HepG2 (cell line): ENCODE measurements around the gene IL11RA. TPM values are rescaled to one million over a fixed set of nuclear protein-coding genes. Genes with fewer than 3 reads are reported as not detected.
A peak's percentile ranks its signal among the peaks of the same experiment; 100 is the strongest.

Source experiments
- ATF7-NPFF ChIP-seq: sonication (generic); formaldehyde crosslinking; IDR thresholded peaks from 2 replicates; pipeline ENCODE4 v1.8.1; 2023; ENCODE audit warnings: mild to moderate bottlenecking, low read depth, missing genetic modification reagents, moderate library complexity
- FOSL2 ChIP-seq: sonication (generic); formaldehyde crosslinking; IDR thresholded peaks from 2 replicates; pipeline ENCODE4 v1.4.0; 2020; ENCODE audit warnings: missing genetic modification reagents
- HOXA3 ChIP-seq: sonication (generic); formaldehyde crosslinking; IDR thresholded peaks from 2 replicates; pipeline ENCODE4 v1.5.0; 2020; ENCODE audit warnings: missing genetic modification reagents
- SP140L ChIP-seq: sonication (generic); formaldehyde crosslinking; IDR thresholded peaks from 2 replicates; pipeline ENCODE4 v1.4.0; 2020; ENCODE audit warnings: missing genetic modification reagents, borderline replicate concordance
- ZMYM2 ChIP-seq: sonication (generic); formaldehyde crosslinking; IDR thresholded peaks from 2 replicates; pipeline ENCODE4 v1.8.0; 2022; ENCODE audit warnings: mild to moderate bottlenecking, missing genetic modification reagents
- ZNF652 ChIP-seq: IDR thresholded peaks from 2 replicates; pipeline ENCODE4 v1.6.1; 2016; ENCODE audit warnings: low read depth, borderline replicate concordance
- ZNF761 ChIP-seq: sonication (generic); formaldehyde crosslinking; conservative IDR thresholded peaks from 2 replicates; pipeline ENCODE4 v1.4.0; 2020; ENCODE audit warnings: mild to moderate bottlenecking, missing genetic modification reagents
- ZNF766 ChIP-seq: sonication (generic); formaldehyde crosslinking; IDR thresholded peaks from 2 replicates; pipeline ENCODE4 v1.5.0; 2020; ENCODE audit warnings: missing genetic modification reagents, borderline replicate concordance
- ZNF772 ChIP-seq: sonication (generic); formaldehyde crosslinking; IDR thresholded peaks from 2 replicates; pipeline ENCODE4 v1.5.0; 2020; ENCODE audit warnings: mild to moderate bottlenecking, missing genetic modification reagents
- polyA plus RNA-seq, 8 experiments: library from polyadenylated mRNA; depleted of rRNA in 3 of 8; stranded (reverse) in 7 of 8; unstranded in 1 of 8; fragments of >200 nt; fragmentation: Illumina TruSeq in 4 of 8; extraction: Trizol in 4 of 8; gene quantifications; 2 replicates each; pipeline versions ENCODE4 v1.2.1 to v1.2.3, GENCODE V29; 2011 to 2016; ENCODE audit warnings: low read depth in 4 of 8, missing spikeins in 1 of 8, mixed read lengths in 1 of 8; ENCODE audit not compliant: insufficient read depth in 1 of 8
- total RNA-seq, 5 experiments: library from RNA; depleted of rRNA; stranded (reverse); fragments of >200 nt; fragmentation: Illumina TruSeq; extraction: Trizol; gene quantifications; 2 replicates each; pipeline ENCODE4 v1.2.3, GENCODE V29; 2016; ENCODE audit warnings: low read depth in 1 of 5
- TF ChIP-seq, protein P1 (sequence below): sonication (generic); formaldehyde crosslinking; IDR thresholded peaks from 2 replicates; pipeline ENCODE4 v1.4.0; 2020; ENCODE audit warnings: mild to moderate bottlenecking, missing genetic modification reagents, borderline replicate concordance
- TF ChIP-seq, protein P2 (sequence below): sonication (generic); formaldehyde crosslinking; IDR thresholded peaks from 2 replicates; pipeline ENCODE4 v1.5.1; 2020; ENCODE audit warnings: missing genetic modification reagents, mild to moderate bottlenecking, borderline replicate concordance
- TF ChIP-seq, protein P3 (sequence below): sonication (generic); formaldehyde crosslinking; IDR thresholded peaks from 2 replicates; pipeline ENCODE4 v1.4.0; 2020; ENCODE audit warnings: missing genetic modification reagents, borderline replicate concordance
- TF ChIP-seq, protein P4 (sequence below), 2 experiments: fragments of 450-650 bp in 1 of 2; sonication (generic) in 1 of 2; formaldehyde crosslinking; IDR thresholded peaks; 2 replicates each; pipeline versions ENCODE4 v1.5.0 to v1.8.0; 2020 to 2022; ENCODE audit warnings: mild to moderate bottlenecking in 1 of 2, missing genetic modification reagents in 1 of 2

Gene IL11RA
- total and polyA plus RNA-seq, 2 of the 13 experiments (the other 11 are each of a cell fraction or from before 2014, with no cell fraction given), result 2.0 to 4.2 TPM

DNA sequence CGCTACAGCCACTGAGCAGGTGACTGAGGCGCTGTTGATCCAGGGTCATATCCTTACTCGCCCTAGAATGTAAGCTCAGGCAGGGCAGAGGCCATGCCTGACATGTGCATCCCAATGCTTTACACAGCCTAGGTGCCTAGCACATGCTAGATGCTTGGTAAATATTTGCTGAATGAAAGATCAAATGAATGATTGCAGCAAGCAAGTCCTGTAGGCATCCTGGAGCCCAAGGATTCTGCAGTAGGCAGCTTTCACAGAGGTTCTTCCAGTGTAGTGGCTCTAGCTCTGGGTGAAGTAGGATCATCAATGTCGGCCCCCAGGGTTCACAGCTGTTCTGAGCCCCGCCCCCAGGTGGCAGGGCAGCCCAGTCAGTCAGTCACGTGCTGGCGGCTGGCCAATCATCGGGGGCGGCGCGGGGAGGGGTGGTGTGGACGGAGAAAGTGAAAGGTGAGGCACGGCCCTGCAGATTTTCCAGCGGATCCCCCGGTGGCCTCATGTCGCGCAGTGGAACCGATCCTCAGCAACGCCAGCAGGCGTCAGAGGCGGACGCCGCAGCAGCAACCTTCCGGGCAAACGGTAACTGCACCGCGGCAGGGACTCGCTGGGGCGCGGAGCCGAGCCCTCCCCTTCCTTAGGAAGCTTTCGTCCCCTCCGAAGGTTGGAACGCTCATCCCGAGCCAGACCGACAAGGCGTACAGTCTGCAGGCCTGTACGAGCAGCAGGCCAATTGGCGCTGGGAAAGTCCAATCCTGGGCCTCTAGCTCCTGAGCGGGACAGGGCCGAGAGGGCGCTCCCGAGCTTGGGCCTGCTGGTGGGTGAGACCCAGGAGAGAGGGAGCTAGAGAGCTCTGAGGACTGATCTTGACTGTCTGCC lies 5.5 kb upstream of the IL11RA start, which contains the start of gene GALT (continued):
- TF ChIP-seq, protein P1, sequence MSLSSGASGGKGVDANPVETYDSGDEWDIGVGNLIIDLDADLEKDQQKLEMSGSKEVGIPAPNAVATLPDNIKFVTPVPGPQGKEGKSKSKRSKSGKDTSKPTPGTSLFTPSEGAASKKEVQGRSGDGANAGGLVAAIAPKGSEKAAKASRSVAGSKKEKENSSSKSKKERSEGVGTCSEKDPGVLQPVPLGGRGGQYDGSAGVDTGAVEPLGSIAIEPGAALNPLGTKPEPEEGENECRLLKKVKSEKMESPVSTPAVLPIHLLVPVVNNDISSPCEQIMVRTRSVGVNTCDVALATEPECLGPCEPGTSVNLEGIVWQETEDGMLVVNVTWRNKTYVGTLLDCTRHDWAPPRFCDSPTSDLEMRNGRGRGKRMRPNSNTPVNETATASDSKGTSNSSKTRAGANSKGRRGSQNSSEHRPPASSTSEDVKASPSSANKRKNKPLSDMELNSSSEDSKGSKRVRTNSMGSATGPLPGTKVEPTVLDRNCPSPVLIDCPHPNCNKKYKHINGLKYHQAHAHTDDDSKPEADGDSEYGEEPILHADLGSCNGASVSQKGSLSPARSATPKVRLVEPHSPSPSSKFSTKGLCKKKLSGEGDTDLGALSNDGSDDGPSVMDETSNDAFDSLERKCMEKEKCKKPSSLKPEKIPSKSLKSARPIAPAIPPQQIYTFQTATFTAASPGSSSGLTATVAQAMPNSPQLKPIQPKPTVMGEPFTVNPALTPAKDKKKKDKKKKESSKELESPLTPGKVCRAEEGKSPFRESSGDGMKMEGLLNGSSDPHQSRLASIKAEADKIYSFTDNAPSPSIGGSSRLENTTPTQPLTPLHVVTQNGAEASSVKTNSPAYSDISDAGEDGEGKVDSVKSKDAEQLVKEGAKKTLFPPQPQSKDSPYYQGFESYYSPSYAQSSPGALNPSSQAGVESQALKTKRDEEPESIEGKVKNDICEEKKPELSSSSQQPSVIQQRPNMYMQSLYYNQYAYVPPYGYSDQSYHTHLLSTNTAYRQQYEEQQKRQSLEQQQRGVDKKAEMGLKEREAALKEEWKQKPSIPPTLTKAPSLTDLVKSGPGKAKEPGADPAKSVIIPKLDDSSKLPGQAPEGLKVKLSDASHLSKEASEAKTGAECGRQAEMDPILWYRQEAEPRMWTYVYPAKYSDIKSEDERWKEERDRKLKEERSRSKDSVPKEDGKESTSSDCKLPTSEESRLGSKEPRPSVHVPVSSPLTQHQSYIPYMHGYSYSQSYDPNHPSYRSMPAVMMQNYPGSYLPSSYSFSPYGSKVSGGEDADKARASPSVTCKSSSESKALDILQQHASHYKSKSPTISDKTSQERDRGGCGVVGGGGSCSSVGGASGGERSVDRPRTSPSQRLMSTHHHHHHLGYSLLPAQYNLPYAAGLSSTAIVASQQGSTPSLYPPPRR (CRISPR knock-in tag), result 0 out of 2 replicates have a peak, but pooled peaks have one; percentile 26
- peak; percentile 82 for TF ChIP-seq ZNF761 (CRISPR knock-in tag)
- TF ChIP-seq, protein P2, sequence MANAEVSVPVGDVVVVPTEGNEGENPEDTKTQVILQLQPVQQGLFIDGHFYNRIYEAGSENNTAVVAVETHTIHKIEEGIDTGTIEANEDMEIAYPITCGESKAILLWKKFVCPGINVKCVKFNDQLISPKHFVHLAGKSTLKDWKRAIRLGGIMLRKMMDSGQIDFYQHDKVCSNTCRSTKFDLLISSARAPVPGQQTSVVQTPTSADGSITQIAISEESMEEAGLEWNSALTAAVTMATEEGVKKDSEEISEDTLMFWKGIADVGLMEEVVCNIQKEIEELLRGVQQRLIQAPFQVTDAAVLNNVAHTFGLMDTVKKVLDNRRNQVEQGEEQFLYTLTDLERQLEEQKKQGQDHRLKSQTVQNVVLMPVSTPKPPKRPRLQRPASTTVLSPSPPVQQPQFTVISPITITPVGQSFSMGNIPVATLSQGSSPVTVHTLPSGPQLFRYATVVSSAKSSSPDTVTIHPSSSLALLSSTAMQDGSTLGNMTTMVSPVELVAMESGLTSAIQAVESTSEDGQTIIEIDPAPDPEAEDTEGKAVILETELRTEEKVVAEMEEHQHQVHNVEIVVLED (CRISPR knock-in tag), result peak; percentile 40; the same call in 1 of the 2 replicates
- no peak for TF ChIP-seq ZNF766
- TF ChIP-seq, protein P3, sequence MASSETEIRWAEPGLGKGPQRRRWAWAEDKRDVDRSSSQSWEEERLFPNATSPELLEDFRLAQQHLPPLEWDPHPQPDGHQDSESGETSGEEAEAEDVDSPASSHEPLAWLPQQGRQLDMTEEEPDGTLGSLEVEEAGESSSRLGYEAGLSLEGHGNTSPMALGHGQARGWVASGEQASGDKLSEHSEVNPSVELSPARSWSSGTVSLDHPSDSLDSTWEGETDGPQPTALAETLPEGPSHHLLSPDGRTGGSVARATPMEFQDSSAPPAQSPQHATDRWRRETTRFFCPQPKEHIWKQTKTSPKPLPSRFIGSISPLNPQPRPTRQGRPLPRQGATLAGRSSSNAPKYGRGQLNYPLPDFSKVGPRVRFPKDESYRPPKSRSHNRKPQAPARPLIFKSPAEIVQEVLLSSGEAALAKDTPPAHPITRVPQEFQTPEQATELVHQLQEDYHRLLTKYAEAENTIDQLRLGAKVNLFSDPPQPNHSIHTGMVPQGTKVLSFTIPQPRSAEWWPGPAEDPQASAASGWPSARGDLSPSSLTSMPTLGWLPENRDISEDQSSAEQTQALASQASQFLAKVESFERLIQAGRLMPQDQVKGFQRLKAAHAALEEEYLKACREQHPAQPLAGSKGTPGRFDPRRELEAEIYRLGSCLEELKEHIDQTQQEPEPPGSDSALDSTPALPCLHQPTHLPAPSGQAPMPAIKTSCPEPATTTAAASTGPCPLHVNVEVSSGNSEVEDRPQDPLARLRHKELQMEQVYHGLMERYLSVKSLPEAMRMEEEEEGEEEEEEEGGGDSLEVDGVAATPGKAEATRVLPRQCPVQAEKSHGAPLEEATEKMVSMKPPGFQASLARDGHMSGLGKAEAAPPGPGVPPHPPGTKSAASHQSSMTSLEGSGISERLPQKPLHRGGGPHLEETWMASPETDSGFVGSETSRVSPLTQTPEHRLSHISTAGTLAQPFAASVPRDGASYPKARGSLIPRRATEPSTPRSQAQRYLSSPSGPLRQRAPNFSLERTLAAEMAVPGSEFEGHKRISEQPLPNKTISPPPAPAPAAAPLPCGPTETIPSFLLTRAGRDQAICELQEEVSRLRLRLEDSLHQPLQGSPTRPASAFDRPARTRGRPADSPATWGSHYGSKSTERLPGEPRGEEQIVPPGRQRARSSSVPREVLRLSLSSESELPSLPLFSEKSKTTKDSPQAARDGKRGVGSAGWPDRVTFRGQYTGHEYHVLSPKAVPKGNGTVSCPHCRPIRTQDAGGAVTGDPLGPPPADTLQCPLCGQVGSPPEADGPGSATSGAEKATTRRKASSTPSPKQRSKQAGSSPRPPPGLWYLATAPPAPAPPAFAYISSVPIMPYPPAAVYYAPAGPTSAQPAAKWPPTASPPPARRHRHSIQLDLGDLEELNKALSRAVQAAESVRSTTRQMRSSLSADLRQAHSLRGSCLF, result no peak
- TF ChIP-seq ATF7-NPFF (CRISPR knock-in tag), result peak; percentile 73; the same call in 1 of the 2 replicates
- peak; percentile 58 for TF ChIP-seq FOSL2
- TF ChIP-seq ZNF652 (CRISPR knock-in tag), result peak; percentile 25; the same call in 1 of the 2 replicates
- TF ChIP-seq SP140L (CRISPR knock-in tag), result no peak
- TF ChIP-seq HOXA3, result peak; percentile 59
- TF ChIP-seq, protein P4, sequence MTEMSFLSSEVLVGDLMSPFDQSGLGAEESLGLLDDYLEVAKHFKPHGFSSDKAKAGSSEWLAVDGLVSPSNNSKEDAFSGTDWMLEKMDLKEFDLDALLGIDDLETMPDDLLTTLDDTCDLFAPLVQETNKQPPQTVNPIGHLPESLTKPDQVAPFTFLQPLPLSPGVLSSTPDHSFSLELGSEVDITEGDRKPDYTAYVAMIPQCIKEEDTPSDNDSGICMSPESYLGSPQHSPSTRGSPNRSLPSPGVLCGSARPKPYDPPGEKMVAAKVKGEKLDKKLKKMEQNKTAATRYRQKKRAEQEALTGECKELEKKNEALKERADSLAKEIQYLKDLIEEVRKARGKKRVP (CRISPR knock-in tag; IDR thresholded peaks at IDR 0.05), result 0 out of 4 replicates have a peak, but pooled peaks of 1 of the 2 experiments have one; percentile 4
- peak; percentile 35; the same call in 1 of the 2 replicates for TF ChIP-seq ZMYM2 (CRISPR knock-in tag)
- TF ChIP-seq ZNF772 (CRISPR knock-in tag), result 0 out of 2 replicates have a peak, but pooled peaks have one; percentile 3
